D721Med (cell line): ENCODE results near the gene AKAP1.

Experiments
- DNase-seq: peaks from one replicate; pipeline ENCODE4 v3.0.0; 2011; ENCODE audit warnings: low spot score; ENCODE audit not compliant: insufficient read length
- FAIRE-seq: peaks from 2 replicates; lab custom pipeline; 2011; peaks lifted over from hg19 to GRCh38; lab: Jason Lieb, UNC
- TF ChIP-seq, protein P1 (sequence below): IDR thresholded peaks from 2 replicates; pipeline ENCODE4 v1.5.1; 2012; ENCODE audit warnings: mild to moderate bottlenecking, control low read depth; ENCODE audit not compliant: insufficient read depth; ENCODE audit errors: missing control alignments

The AKAP1 gene

GRCh38 chr17:57109393-57110151 is 24.5 kb downstream of the AKAP1 start:
- no peak for FAIRE-seq

GRCh38 chr17:57110152-57110542 is 25.1 kb downstream of the AKAP1 start:
- DNase-seq, result no peak
- TF ChIP-seq, protein P1, sequence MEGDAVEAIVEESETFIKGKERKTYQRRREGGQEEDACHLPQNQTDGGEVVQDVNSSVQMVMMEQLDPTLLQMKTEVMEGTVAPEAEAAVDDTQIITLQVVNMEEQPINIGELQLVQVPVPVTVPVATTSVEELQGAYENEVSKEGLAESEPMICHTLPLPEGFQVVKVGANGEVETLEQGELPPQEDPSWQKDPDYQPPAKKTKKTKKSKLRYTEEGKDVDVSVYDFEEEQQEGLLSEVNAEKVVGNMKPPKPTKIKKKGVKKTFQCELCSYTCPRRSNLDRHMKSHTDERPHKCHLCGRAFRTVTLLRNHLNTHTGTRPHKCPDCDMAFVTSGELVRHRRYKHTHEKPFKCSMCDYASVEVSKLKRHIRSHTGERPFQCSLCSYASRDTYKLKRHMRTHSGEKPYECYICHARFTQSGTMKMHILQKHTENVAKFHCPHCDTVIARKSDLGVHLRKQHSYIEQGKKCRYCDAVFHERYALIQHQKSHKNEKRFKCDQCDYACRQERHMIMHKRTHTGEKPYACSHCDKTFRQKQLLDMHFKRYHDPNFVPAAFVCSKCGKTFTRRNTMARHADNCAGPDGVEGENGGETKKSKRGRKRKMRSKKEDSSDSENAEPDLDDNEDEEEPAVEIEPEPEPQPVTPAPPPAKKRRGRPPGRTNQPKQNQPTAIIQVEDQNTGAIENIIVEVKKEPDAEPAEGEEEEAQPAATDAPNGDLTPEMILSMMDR, result no peak
- no peak for FAIRE-seq

More at GRCh38 chr17:57109393-57110151, 24.5 kb downstream of the AKAP1 start:
- DNase-seq, result no peak
- TF ChIP-seq, protein P1, result no peak

DNA sequence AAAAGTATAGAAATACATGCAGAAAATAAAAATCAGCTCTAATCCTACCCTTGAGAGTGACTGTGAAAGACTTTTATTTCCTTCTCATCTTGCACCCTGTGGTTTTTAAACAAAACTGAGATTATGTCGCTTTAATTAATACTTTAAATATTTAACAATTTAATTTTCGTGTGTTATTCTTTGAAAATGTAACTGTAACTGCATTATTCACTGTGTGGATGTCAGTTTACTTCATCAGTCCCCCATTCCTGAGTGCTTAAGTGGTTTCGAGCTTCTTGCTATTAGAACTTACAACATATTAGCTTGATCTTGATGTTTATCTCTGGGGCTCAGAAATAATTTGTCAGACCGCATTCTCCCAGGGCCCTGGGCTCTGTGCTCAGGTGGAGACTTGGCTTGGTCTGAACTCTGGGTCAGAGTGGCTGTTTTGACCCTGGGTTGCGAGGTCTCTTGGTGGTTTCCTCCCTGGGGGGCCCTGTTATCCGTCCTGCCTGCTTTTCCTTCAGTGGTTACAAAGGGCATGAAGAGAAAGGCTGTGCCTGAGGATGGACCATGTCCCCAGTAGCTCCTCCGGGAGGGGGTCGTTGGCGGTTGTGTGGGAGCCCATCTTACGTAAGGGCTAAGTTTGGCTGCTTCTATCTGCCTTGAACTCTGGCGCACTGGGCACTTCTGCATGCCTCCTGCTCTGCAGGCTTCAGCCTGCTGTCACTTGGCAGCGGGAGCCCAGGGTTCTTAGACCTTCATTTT is 25.7 kb downstream of the AKAP1 start:
- no peak for FAIRE-seq
- no peak for DNase-seq
- TF ChIP-seq, protein P1, result no peak

DNA sequence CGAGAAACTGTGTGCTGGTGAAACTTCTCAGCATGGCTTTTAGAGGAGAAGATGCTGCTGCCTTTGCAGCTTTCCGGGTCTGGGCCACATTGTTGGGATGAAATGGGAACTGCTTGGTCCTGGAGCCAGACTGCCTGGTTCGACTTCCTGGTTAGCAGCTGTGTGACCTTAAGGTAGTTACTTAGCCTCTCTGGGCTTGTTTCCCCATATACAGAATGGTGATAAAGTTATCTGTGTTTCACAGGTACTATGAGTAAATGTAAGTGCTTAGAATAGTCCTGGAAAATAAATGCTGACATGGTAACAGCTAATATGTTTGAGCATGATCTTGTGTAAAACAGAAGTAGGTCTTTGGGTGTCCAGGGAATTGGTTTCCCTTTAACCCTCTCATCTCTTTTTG is 26.3 kb downstream of the AKAP1 start:
- no peak for DNase-seq
- FAIRE-seq, result no peak
- TF ChIP-seq, protein P1, result no peak

DNA sequence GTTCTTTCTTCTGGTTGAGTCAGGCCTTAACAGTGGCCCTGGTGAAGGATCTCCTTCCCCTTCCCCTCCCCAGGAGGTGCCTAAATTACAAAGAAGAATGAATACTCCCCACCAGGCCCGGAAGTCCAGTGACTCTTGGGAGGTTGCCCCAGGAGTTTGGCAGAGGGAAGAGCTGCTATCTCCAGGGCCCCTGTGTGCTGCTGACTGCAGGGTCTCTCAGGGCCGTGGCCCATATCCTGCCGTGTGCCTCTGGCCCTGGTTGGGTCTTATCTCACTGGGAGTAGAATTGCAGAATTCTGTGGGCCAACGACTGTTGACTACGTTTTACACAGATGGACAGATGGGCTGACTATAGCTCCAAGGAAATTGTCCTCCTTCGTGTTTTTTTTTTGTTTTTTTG is 28.0 kb downstream of the AKAP1 start:
- TF ChIP-seq, protein P1, result no peak
- DNase-seq (no peak), FAIRE-seq (no peak)

- no peak for FAIRE-seq
- TF ChIP-seq, protein P1, result no peak
- DNase-seq, result no peak
Observed at GRCh38 chr17:57113656-57114055, 28.6 kb downstream of the AKAP1 start.

GRCh38 chr17:57114085-57114673 is 29.1 kb downstream of the AKAP1 start:
- TF ChIP-seq, protein P1, result peak; percentile 93
- FAIRE-seq, result no peak
- DNase-seq, result peak; percentile 69
